Naive B cell (primary cell): ENCODE measurements around the gene PISD. TPM values are rescaled to one million over a fixed set of nuclear protein-coding genes. Genes with fewer than 3 reads are reported as not detected.

Source experiments
- ATAC-seq, 2 donors: fragments of 150-1000 bp; cut with Tn5 transposase; 2 replicates each; pipeline ENCODE4 v1.10.0; 2021; ENCODE audit warnings: low read depth in 2 of 2, mild to moderate bottlenecking in 2 of 2, moderate library complexity in 2 of 2
- DNase-seq: peaks from one replicate; pipeline ENCODE4 v3.0.0; 2022
- H3K27ac Mint-ChIP-seq, 6 donors: one replicate each; pipeline ENCODE4 v1.8.0; 2020 to 2022; ENCODE audit warnings: mild to moderate bottlenecking in 6 of 6, mixed read lengths in 6 of 6, moderate library complexity in 5 of 6, inconsistent platforms in 2 of 6
- H3K27me3 Mint-ChIP-seq, 3 donors: one replicate each; pipeline ENCODE4 v1.8.0; 2021 to 2022; ENCODE audit warnings: mixed read lengths in 3 of 3, mild to moderate bottlenecking in 1 of 3
- H3K36me3 Mint-ChIP-seq, 2 donors: one replicate each; pipeline ENCODE4 v1.8.0; 2020 to 2022; ENCODE audit warnings: mixed read lengths in 2 of 2, inconsistent platforms in 1 of 2, mild to moderate bottlenecking in 1 of 2
- H3K4me1 Mint-ChIP-seq, 3 donors: one replicate each; pipeline ENCODE4 v1.8.0; 2020 to 2022; ENCODE audit warnings: mixed read lengths in 3 of 3, inconsistent platforms in 1 of 3, mild to moderate bottlenecking in 1 of 3, moderate library complexity in 1 of 3
- H3K4me3 Mint-ChIP-seq, 8 donors: one replicate each; pipeline ENCODE4 v1.8.0; 2020 to 2022; ENCODE audit warnings: mild to moderate bottlenecking in 8 of 8, mixed read lengths in 8 of 8, moderate library complexity in 8 of 8, inconsistent platforms in 2 of 8
- H3K9me3 Mint-ChIP-seq, 7 donors: one replicate each; pipeline ENCODE4 v1.8.0; 2020 to 2022; ENCODE audit warnings: mixed read lengths in 7 of 7, mild to moderate bottlenecking in 5 of 7, inconsistent platforms in 2 of 7, moderate library complexity in 1 of 7
- polyA plus RNA-seq, 6 donors: library from polyadenylated mRNA; unstranded; fragments of 300-500 nt; fragmentation: Illumina TruSeq; gene quantifications; one replicate each; pipeline ENCODE4 v1.2.3, GENCODE V29; 2021; ENCODE audit warnings: low read depth in 6 of 6

The PISD gene
- polyA plus RNA-seq, 6 donors from 2014 or later = 14.9 to 23.1 (median 18.9) TPM

DNA sequence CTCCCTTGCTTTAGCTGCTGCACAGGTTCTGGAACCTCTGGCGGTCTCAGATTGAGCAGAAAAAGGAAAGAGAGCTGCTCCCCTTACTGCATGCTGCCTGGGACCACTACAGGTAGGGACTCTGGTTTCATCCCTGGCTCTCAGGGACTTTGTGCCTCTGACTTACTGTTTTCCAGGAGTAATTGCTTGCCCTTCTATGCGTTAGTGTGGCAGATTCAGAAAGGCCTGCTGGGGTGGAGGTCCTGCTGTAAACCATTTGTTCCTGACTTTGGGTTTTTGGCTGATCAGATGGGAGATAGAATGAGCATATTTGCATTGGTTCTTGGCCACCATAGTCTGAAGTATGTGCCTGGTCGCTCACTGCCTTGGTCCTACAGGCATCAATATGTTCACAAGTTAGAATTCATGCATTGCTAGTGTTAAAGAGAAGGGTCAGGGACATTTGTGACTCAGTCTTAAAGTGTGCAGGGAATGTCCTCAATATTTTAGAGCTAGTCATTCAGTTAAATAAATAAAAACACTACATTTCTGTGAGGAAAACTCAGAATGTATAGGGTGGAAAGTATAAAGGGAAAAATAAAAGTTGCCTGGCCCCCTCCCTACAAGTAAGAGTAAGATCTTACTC, 78.0 kb downstream of the PISD start:
- Mint-ChIP-seq H3K4me3 (no peak overlapping the region), H3K27ac (peak overlapping the region in 1 of 6 donors; percentile 8), H3K36me3 (peaks cover 14 to 22% of the 10 kb centered on the region in 2 donors), H3K4me1 (peaks cover 5 to 9% (median 8%) of the 10 kb centered on the region in 3 donors), H3K27me3 (no peaks in the 10 kb centered on the region), H3K9me3 (no peaks in the 10 kb centered on the region)
- ATAC-seq (no peak), DNase-seq (no peak)

GRCh38 chr22:31579835-31580242, 82.2 kb downstream of the PISD start:
- no peaks in the 10 kb centered on the region for H3K27me3 Mint-ChIP-seq
- ATAC-seq = no peak
- H3K4me3 Mint-ChIP-seq = peak overlapping the region in 1 of 8 donors; percentile 56
- peak overlapping the region in 1 of 6 donors; percentile 55 for H3K27ac Mint-ChIP-seq
- peaks cover 5 to 9% (median 8%) of the 10 kb centered on the region in 3 donors for H3K4me1 Mint-ChIP-seq
- peaks cover 7 to 19% of the 10 kb centered on the region in 2 donors for H3K36me3 Mint-ChIP-seq
- no peak for DNase-seq
- no peaks in the 10 kb centered on the region for H3K9me3 Mint-ChIP-seq

DNA sequence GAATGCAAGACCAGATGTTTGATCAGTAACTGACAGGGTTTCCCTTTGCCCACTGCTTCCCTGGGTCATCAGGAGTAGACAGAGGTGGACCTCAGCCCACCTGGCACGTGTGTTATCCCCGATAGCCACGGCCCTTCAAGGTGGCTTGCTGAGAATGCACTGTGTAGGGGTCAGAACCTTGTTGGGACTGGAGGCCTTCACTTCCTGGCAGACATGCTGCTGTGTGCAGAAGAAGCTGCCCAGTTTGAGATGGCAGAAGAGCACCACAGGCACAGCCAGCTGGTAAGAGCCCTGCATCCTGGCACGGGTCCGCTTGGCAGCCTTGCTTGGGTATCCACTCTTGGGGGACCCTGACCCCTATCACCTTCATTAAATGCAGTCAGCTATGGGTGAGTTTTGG, 83.8 kb downstream of the PISD start:
- no peak overlapping the region for H3K4me3 Mint-ChIP-seq
- H3K4me1 Mint-ChIP-seq = peaks cover 5 to 8% (median 6%) of the 10 kb centered on the region in 3 donors
- H3K27me3 Mint-ChIP-seq = no peaks in the 10 kb centered on the region
- no peak for DNase-seq
- H3K27ac Mint-ChIP-seq = no peak overlapping the region
- ATAC-seq = no peak
- H3K36me3 Mint-ChIP-seq = peaks cover 7 to 22% of the 10 kb centered on the region in 2 donors
- no peaks in the 10 kb centered on the region for H3K9me3 Mint-ChIP-seq

DNA sequence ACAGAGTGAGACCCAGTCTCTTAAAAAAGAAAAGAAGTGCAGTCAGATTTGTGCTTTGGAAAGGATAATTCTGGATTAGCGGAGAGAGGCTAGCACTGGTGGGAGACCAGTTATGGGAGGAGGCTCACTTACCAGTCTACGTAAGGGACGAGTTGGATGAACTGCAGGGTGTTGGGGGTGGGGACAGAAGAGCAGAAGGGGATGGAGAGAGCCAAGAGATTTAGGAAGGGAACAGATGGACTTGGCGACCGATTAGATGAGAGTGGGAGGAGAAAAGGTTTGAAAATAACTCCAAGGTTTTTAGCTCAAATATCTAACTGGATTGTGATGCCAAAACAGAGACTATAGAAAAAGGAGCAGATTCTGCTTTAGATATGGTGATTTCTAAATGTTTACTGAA, 84.3 kb downstream of the PISD start:
- DNase-seq (no peak), ATAC-seq (no peak)
- Mint-ChIP-seq H3K27me3 (no peaks in the 10 kb centered on the region), H3K9me3 (no peaks in the 10 kb centered on the region), H3K27ac (no peak overlapping the region), H3K4me1 (peaks cover 5 to 6% (median 5%) of the 10 kb centered on the region in 3 donors), H3K36me3 (peaks cover 7 to 22% of the 10 kb centered on the region in 2 donors), H3K4me3 (no peak overlapping the region)

DNA sequence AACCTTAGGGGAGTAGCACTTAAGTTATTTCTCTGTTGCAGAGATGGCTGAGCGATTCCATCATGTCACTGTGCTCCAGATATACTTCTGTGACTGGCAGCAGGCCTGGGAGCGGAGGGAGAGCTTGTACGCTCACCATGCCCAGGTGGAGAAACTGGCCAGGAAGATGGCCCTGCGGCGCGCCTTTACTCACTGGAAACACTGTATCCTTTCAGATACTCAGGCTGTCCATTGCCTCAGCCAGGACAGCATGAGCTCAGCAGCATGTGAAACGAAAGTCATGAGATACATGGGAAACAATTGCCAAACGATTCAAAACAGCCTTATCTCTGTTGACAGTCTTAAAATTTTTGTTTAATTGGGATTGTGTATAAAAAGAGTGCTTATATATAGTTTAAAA, 86.8 kb downstream of the PISD start:
- DNase-seq (no peak), ATAC-seq (no peak)
- Mint-ChIP-seq H3K27me3 (no peaks in the 10 kb centered on the region), H3K36me3 (peaks cover 7 to 21% of the 10 kb centered on the region in 2 donors), H3K27ac (no peak overlapping the region), H3K9me3 (no peaks in the 10 kb centered on the region), H3K4me1 (no peaks in the 10 kb centered on the region), H3K4me3 (peak overlapping the region in 1 of 8 donors; percentile 66)

DNA sequence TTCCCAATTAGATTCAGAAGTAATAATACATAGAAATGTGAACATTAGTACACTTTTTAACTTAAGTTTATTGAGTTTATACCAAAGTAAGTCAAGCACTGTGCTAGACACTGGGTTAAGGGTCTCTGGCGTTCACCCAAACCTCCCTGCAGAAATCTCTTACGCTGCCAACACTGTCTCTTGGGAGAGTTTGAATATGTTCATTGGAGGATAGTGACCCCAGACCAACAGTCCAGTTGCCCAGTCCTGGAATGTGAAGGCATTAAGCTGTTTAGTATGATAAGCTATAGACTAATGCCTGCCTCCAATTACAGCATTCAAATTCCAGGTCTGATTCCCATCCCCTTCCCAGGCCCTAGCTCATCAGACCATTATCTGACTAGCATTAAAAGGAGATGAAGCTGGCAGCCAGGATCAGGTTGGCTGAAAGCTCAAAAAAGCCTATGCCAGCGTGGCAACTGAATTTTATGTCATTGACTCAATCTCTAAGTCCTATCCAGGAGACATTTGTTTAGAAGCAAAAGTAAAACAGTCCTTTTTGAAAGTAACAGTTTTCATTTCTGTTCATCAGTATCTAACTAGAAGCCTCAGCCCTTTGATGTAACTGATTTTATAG, 87.9 kb downstream of the PISD start:
- Mint-ChIP-seq H3K27ac (no peak overlapping the region), H3K36me3 (peaks cover 7 to 17% of the 10 kb centered on the region in 2 donors), H3K9me3 (no peaks in the 10 kb centered on the region), H3K4me3 (no peak overlapping the region), H3K4me1 (peaks cover 0 to 3% (median 0%) of the 10 kb centered on the region in 3 donors), H3K27me3 (no peaks in the 10 kb centered on the region)
- ATAC-seq (no peak), DNase-seq (no peak)

DNA sequence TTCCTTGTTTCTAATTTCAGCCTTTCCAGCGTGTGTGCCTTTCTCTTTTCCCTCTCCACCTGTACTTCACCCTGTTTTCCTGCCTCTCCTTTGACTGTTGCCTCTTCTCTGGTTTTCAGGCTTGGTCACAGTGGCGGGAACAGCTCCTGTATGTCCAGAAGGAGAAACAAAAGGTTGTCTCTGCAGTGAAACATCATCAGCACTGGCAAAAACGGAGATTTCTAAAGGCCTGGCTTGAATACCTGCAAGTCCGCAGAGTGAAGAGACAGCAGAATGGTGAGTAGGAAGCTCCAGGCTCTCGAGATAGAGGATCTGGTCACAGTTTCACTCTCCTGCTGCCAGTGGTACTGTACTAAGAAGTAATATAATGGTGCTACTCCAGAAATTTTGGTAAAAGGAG, 89.1 kb downstream of the PISD start:
- no peak overlapping the region for H3K4me3 Mint-ChIP-seq
- H3K9me3 Mint-ChIP-seq = no peaks in the 10 kb centered on the region
- H3K27me3 Mint-ChIP-seq = no peaks in the 10 kb centered on the region
- DNase-seq = no peak
- H3K36me3 Mint-ChIP-seq = peaks cover 7 to 17% of the 10 kb centered on the region in 2 donors
- peaks cover 0 to 5% (median 0%) of the 10 kb centered on the region in 3 donors for H3K4me1 Mint-ChIP-seq
- H3K27ac Mint-ChIP-seq = no peak overlapping the region
- no peak for ATAC-seq

DNA sequence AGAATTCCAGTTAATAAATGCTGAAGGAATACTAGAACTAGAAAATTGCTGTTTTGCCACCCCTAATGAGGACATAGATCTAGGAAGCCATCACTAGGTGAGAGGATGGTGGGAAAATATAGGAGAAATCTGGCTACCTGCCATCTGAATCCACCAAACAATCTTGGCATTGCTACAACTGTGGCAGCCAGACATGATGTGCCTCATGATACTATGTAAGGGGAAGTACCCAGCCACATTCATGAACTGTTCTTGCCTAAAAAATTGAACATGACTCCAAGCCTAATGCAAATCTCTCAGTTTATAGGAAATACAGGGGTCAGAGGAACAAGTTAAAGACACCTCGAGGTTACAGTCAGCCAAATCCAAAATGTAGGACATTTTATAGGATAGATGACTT, 92.9 kb downstream of the PISD start:
- no peaks in the 10 kb centered on the region for H3K27me3 Mint-ChIP-seq
- no peak overlapping the region for H3K4me3 Mint-ChIP-seq
- ATAC-seq (peak in 1 of 2 donors; percentile 23), DNase-seq (no peak)
- no peaks in the 10 kb centered on the region for H3K9me3 Mint-ChIP-seq
- H3K4me1 Mint-ChIP-seq = peaks cover 0 to 11% (median 0%) of the 10 kb centered on the region in 3 donors
- peak overlapping the region in 3 of 6 donors; percentile 14 to 21 (median 15) for H3K27ac Mint-ChIP-seq
- peaks cover 0 to 12% of the 10 kb centered on the region in 2 donors for H3K36me3 Mint-ChIP-seq

Other genes starting within 250 kb of the PISD start
- 10 to 100 TPM in 4 of 6 donors, 1 to 10 TPM in 2; 5.8 to 17.3 (median 12.2) TPM for gene EIF4ENIF1, start 172.4 kb downstream of the PISD start, polyA plus RNA-seq
- 10 to 100 TPM in 2 of 6 donors, 1 to 10 TPM in 4; 3.3 to 21.1 (median 8.7) TPM for gene SFI1, start 165.7 kb downstream of the PISD start, polyA plus RNA-seq
- gene PRR14L, start 87.9 kb upstream of the PISD start, polyA plus RNA-seq = 10 to 100 TPM; 24.8 to 60.7 (median 32.3) TPM
- 10 to 100 TPM in 3 of 6 donors, 1 to 10 TPM in 3; 5.0 to 29.8 (median 10.0) TPM for gene DEPDC5, start 91.8 kb upstream of the PISD start, polyA plus RNA-seq